ENCODE data around the gene FAM124A.

Gene FAM124A

GRCh38 chr13:51240958-51241357 lies 18.8 kb downstream of the FAM124A start:
- in situ Hi-C loops (cut with MboI; ENCODE audit: low sequenced_read_pairs): no loop called here

GRCh38 chr13:51241720-51242119 lies 19.5 kb downstream of the FAM124A start:
- in situ Hi-C loops (cut with MboI; ENCODE audit: low sequenced_read_pairs): no loop called here

- in situ Hi-C loops (cut with MboI; ENCODE audit: low sequenced_read_pairs): no loop called here
Measured at GRCh38 chr13:51243227-51243626, 21.0 kb downstream of the FAM124A start.

GRCh38 chr13:51243832-51244231 lies 21.6 kb downstream of the FAM124A start:
- in situ Hi-C loops (cut with MboI; ENCODE audit: low sequenced_read_pairs): no loop called here

GRCh38 chr13:51244637-51245405 lies 22.6 kb downstream of the FAM124A start:
- in situ Hi-C loops (cut with MboI; ENCODE audit: low sequenced_read_pairs): no loop called here

GRCh38 chr13:51245583-51245982 lies 23.4 kb downstream of the FAM124A start:
- in situ Hi-C loops (cut with MboI; ENCODE audit: low sequenced_read_pairs): no loop called here

- in situ Hi-C loops (cut with MboI; ENCODE audit: low sequenced_read_pairs): no loop called here
Measured at GRCh38 chr13:51246025-51246417, 23.8 kb downstream of the FAM124A start.

GRCh38 chr13:51246418-51247277 lies 24.4 kb downstream of the FAM124A start:
- in situ Hi-C loops (cut with MboI; ENCODE audit: low sequenced_read_pairs): no loop called here

GRCh38 chr13:51249255-51249654 lies 27.1 kb downstream of the FAM124A start:
- in situ Hi-C loops (cut with MboI; ENCODE audit: low sequenced_read_pairs): no loop called here

GRCh38 chr13:51249770-51250741 lies 27.9 kb downstream of the FAM124A start:
- in situ Hi-C loops (cut with MboI; ENCODE audit: low sequenced_read_pairs): no loop called here

GRCh38 chr13:51251480-51251879 lies 29.3 kb downstream of the FAM124A start:
- in situ Hi-C loops (cut with MboI; ENCODE audit: low sequenced_read_pairs): no loop called here

- in situ Hi-C loops (cut with MboI; ENCODE audit: low sequenced_read_pairs): no loop called here
Measured at GRCh38 chr13:51252954-51253532, 30.8 kb downstream of the FAM124A start.

GRCh38 chr13:51255556-51255955 lies 33.4 kb downstream of the FAM124A start:
- in situ Hi-C loops (cut with MboI; ENCODE audit: low sequenced_read_pairs): no loop called here

GRCh38 chr13:51257187-51257586 lies 35.0 kb downstream of the FAM124A start:
- in situ Hi-C loops (cut with MboI; ENCODE audit: low sequenced_read_pairs): no loop called here

- in situ Hi-C loops (cut with MboI; ENCODE audit: low sequenced_read_pairs): no loop called here
Measured at GRCh38 chr13:51258612-51259548, 36.7 kb downstream of the FAM124A start.

- in situ Hi-C loops (cut with MboI; ENCODE audit: low sequenced_read_pairs): no loop called here
Measured at GRCh38 chr13:51260154-51260553, 38.0 kb downstream of the FAM124A start.

- in situ Hi-C loops (cut with MboI; ENCODE audit: low sequenced_read_pairs): no loop called here
Measured at GRCh38 chr13:51261610-51262249, 39.5 kb downstream of the FAM124A start.

GRCh38 chr13:51262501-51263211 lies 40.5 kb downstream of the FAM124A start:
- in situ Hi-C loops (cut with MboI; ENCODE audit: low sequenced_read_pairs): no loop called here

Data from HL-60/S4 treated with phorbol 12-myristate 13-acetate at 8.2 ng/mL for 4 days and 3 days (cell line).